GM19467 (cell line): ENCODE measurements around the gene SPINK14.

Source experiments
- ATAC-seq: cut with Tn5 transposase; IDR thresholded peaks from one replicate; pipeline ENCODE4 v1.9.1; 2021; ENCODE audit warnings: mild to moderate bottlenecking, moderate library complexity; ENCODE audit not compliant: unreplicated experiment

Gene SPINK14

DNA sequence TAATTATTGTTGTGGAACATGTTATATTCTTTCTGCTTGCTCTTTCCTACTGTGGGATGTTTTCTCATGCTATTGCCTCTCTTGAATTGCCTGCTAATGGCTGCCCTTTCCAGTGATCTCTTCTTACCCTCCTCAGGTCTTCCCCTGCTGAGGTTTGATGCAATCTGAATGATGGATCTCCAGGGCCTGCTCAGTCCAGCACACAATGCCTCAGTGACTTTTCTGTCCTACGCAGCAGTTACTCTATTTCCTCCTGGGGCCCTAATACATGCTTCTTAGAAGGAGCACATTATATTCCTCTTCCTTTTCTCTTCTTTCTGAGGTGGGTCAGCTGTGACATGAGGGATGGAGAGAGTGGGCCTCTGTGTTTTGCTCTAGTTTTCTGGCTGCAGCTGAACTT, at the start of gene SPINK14:
Gene SPINK14, plus strand, starts transcription at position 301 of the 400 bp plus-strand sequence. CDS start 1,187 bp downstream, outside the sequence.
- no peak for ATAC-seq

GRCh38 chr5:148120317-148120716, 48.0 kb upstream of the SPINK14 start:
- ATAC-seq: no peak

DNA sequence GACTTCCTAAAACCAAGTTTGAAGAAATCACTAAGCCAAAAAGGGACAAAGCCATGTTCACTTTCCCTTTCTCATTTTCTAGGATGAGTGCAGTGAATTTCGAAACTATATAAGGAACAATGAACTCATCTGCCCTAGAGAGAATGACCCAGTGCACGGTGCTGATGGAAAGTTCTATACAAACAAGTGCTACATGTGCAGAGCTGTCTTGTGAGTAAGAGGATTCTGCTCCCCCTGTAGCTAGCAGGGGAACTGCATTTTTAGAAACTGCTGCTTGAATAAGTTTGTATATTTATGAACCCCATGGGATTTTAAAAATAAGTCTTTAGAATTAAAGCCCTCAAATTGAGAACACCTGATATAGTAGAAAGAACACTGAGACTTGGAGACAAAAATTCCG, 42.7 kb upstream of the SPINK14 start:
- no peak for ATAC-seq

GRCh38 chr5:148135091-148136048, 33.0 kb upstream of the SPINK14 start:
- no peak for ATAC-seq

GRCh38 chr5:148140846-148141245, 27.5 kb upstream of the SPINK14 start:
- ATAC-seq: no peak

DNA sequence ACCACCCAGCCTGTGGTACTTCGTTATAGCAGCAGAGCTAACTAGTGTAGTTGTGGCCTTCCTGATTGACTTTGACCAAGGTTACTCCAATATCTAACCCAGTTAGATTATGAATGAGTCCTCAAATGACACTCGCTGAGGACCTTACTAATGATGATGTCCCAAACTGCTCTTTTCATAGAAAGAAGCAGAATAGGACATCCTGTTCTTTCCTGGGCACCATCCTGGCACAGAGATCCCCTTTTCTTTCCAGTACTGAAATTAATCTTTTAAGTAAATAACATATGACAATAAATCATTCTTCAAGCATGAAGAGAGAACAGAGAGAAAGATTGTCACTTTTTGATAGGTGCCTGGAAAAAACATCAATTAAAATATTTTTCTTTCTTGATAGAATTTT, 26.7 kb upstream of the SPINK14 start:
- no peak for ATAC-seq

GRCh38 chr5:148145916-148146315, 22.4 kb upstream of the SPINK14 start:
- no peak for ATAC-seq

GRCh38 chr5:148146487-148146886, 21.9 kb upstream of the SPINK14 start:
- no peak for ATAC-seq

DNA sequence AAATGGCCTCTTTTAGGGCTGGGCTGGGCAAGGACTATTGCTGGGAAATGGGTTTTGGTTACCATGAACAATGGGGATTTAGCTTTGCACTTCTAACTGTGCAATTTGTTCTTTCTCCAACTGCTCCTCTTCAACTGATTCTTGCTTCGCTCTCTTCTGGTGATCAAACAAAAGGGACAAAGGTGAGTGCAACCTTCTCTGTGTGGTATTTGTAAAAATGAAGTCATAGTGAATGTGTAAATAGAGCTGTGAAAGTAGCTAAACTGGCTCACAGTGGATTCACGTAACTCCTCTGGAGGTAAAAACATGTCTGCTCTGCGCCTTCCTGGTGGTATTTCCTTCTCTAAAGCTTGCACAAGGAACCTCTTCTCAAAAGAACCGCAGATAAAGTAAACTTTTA, 20.9 kb upstream of the SPINK14 start:
- ATAC-seq: no peak

GRCh38 chr5:148151872-148152271, 16.5 kb upstream of the SPINK14 start:
- ATAC-seq: no peak

GRCh38 chr5:148152781-148153180, 15.6 kb upstream of the SPINK14 start:
- no peak for ATAC-seq

DNA sequence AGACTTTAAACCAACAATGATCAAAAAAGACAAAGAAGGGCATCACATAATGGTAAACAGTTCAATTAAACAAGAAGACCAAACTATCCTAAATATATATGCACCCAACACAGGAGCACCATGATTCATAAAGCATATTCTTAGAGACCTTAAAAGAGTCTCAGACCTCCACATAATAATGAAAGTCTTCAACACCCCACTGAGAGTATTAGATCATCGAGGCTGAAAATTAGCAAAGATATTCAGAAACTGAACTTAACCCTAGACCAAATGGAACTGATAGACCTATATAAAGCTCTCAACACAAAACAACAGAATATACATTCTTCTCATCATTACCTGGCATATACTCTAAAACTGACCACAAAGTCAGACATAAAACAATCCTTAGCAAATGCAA, 11.7 kb upstream of the SPINK14 start:
- no peak for ATAC-seq

GRCh38 chr5:148162038-148162437, 6.3 kb upstream of the SPINK14 start:
- no peak for ATAC-seq

DNA sequence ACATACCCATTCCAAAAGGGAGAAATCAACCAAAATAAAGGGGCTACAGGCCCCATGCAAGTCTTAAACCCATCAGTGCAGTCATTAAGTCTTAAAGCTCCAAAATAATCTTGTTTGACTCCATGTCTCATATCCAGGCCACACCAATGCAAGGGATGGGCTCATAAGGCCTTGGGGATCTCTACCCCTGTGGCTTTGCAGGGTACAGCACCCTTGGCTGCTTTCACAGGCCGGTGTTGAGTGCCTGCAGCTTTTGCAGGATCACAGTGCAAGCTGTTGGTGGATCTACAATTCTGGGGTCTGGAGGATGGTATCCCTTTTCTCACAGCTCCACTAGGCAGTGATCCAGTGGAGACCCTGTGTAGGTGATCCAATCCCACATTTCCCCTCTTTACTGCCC, 5.0 kb upstream of the SPINK14 start:
- ATAC-seq: no peak

GRCh38 chr5:148166550-148167283, 1.6 kb upstream of the SPINK14 start:
- ATAC-seq: no peak

GRCh38 chr5:148172377-148172776, 4.0 kb downstream of the SPINK14 start:
- no peak for ATAC-seq

GRCh38 chr5:148176480-148176879, 8.1 kb downstream of the SPINK14 start:
- ATAC-seq: no peak

DNA sequence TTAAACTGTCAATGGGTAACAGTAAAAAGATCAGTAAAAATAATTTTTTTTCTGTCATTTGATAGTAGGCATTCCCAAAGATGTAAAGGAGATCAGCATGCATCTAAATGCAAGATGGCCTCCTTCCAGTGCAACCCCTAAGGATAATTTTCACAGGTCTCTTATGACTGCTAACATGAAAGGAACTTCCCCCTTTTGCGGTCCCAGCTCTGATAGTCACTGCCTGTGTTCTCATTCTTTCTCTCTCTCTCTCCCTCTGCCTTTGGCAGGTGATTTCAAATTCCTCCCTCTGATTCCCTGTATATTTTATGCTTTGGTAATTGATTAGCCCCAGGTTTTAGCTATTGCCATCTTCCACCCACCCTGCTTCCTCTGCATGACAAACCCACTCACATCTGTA, 8.9 kb downstream of the SPINK14 start:
- no peak for ATAC-seq

DNA sequence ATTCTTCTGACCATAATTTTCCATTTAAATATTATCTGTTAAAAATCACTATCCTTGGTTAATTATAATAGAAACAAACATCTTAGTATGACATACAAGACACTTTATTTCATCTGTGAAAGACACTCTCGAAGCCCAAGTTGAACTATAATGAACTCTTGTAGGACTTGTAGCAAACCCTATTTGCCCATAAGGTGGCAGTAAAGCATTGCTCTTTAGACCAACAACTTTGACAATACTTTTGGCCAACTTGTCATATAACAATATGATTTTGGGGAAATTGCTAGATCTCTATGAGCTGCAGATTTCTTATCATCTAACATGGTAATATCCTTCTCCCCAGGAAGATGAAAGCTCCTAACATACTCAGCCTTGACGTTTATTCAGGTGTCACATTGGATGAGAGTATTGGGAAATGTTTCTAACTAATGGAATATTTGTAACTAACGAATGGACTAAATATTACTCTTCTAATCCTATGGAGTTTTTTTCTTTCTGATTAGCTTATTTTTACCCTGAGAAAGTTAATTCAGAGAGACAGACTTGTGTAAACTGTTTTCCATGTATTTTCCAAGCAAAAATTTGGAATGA, 11.0 kb downstream of the SPINK14 start:
- ATAC-seq: peak; percentile 73

DNA sequence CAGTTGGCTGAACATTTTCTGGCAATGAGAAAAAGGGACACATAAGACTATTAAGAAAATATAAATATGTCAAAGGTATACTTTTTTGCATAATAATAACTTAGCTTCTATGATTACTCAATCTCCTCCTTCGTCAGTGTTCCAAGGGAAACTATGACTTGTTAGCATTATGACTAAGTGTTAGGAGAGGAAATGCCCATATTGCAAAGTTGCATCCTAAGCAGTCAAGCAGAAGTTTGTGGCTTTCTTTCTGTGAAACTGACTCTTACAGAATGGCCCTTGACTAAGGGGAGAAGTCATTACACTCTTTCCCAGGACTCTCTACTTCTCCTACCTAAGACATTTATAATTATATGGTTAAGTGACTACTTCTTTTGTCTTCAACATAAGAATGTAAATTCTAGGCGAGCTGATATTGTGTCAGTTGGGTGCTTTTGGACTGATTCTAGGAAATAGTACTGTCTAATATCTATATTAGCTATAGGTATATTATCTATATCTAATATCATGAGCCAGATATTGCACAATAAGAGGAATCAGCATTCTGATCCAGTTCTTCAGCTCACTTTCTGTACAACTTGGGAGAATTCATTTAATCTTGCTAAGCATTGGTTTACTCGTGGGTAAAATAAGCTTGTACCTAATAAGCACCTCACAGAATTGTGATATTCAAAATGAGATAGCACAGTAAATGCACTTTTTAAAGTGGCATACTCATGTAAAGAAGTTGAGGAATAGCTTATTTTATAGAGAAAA, 18.1 kb downstream of the SPINK14 start:
- ATAC-seq: no peak

- ATAC-seq: no peak
Measured at GRCh38 chr5:148191010-148191409, 22.7 kb downstream of the SPINK14 start.
